Stimulated activated CD8-positive, alpha-beta memory T cell treated with anti-CD3 and anti-CD28 coated beads, Interleukin-7, amount 100 ng/mL, for 48 hours (primary cell): ENCODE data around the gene CYP3A4.
"Not testable (repeated sequence)": the region's sequence is repeated elsewhere in the genome, so short reads cannot be mapped to it uniquely, and the experiment has no call there.

ENCODE experiments used
- DNase-seq, 2 donors: peaks; one replicate each; pipeline ENCODE4 v3.0.0-alpha.2; 2020; ENCODE audit warnings: low read depth in 1 of 2; ENCODE audit errors: extremely low read depth in 1 of 2

The CYP3A4 gene

GRCh38 chr7:99793443-99793842, 9.5 kb upstream of the CYP3A4 start:
- DNase-seq, result no peak

- DNase-seq, result no peak
These were observed 9.0 kb upstream of the CYP3A4 start for GRCh38 chr7:99792967-99793366.

- no peak for DNase-seq
These were observed 7.8 kb upstream of the CYP3A4 start for GRCh38 chr7:99791667-99792369.

- DNase-seq, result no peak
These were observed 7.0 kb upstream of the CYP3A4 start for GRCh38 chr7:99791021-99791420.

- no peak for DNase-seq
These were observed 6.4 kb upstream of the CYP3A4 start for GRCh38 chr7:99790407-99790806.

GRCh38 chr7:99789441-99790070, 5.6 kb upstream of the CYP3A4 start:
- DNase-seq, result no peak

GRCh38 chr7:99788554-99788953, 4.6 kb upstream of the CYP3A4 start:
- DNase-seq, result no peak

GRCh38 chr7:99786726-99787335, 2.8 kb upstream of the CYP3A4 start:
- DNase-seq, result no peak

GRCh38 chr7:99785654-99786053, 1.7 kb upstream of the CYP3A4 start:
- DNase-seq, result not testable (repeated sequence)

GRCh38 chr7:99782012-99782953, 1.7 kb downstream of the CYP3A4 start:
- no peak for DNase-seq

GRCh38 chr7:99780588-99780987, 3.4 kb downstream of the CYP3A4 start:
- no peak for DNase-seq

- DNase-seq, result no peak
These were observed 4.0 kb downstream of the CYP3A4 start for GRCh38 chr7:99779949-99780348.

GRCh38 chr7:99778880-99779279, 5.1 kb downstream of the CYP3A4 start:
- no peak for DNase-seq

- DNase-seq, result not testable (repeated sequence)
These were observed 10.6 kb downstream of the CYP3A4 start for GRCh38 chr7:99773395-99773794.

- DNase-seq, result no peak
These were observed 11.4 kb downstream of the CYP3A4 start for GRCh38 chr7:99772565-99772964.

- DNase-seq, result not testable (repeated sequence)
These were observed 14.5 kb downstream of the CYP3A4 start for GRCh38 chr7:99769494-99769893.

- DNase-seq, result no peak
These were observed 15.5 kb downstream of the CYP3A4 start for GRCh38 chr7:99768471-99768870.

- DNase-seq, result no peak
These were observed 16.3 kb downstream of the CYP3A4 start for GRCh38 chr7:99767662-99768061.

GRCh38 chr7:99766484-99767099, 17.4 kb downstream of the CYP3A4 start:
- DNase-seq, result no peak

- DNase-seq, result no peak
These were observed 19.5 kb downstream of the CYP3A4 start for GRCh38 chr7:99764478-99764877.
